K562 (cell line): ENCODE data around the gene SUOX. TPM values are rescaled to one million over a fixed set of nuclear protein-coding genes. Genes with fewer than 3 reads are reported as not detected.

Experiments
- ARID1B ChIP-seq: fragments of 450-650 bp; IDR thresholded peaks from 2 replicates; pipeline ENCODE4 v1.6.1; 2016; ENCODE audit warnings: antibody characterized with exemption, mild to moderate bottlenecking, inconsistent platforms
- BDP1 ChIP-seq: IDR thresholded peaks from 3 replicates; pipeline ENCODE4 v1.6.1; 2011; ENCODE audit not compliant: insufficient read length, insufficient read depth
- CTCF ChIP-seq, 3 experiments: IDR thresholded peaks in 2 of 3; conservative IDR thresholded peaks in 1 of 3; 2 replicates each; pipeline ENCODE4 v1.5.1; 2011 to 2012; ENCODE audit warnings: low read length in 3 of 3, mild to moderate bottlenecking in 3 of 3, control low read depth in 2 of 3, improper control_type of control experiment in 1 of 3, inconsistent platforms in 1 of 3, low read depth in 1 of 3, mixed read lengths in 1 of 3, moderate library complexity in 1 of 3; ENCODE audit not compliant: insufficient read depth in 2 of 3
- HNRNPK ChIP-seq: fragments of 200-400 bp; formaldehyde crosslinking; IDR thresholded peaks from one replicate; pipeline ENCODE4 v1.6.1; 2018; ENCODE audit warnings: mild to moderate bottlenecking, low read depth, low read length; ENCODE audit not compliant: poor library complexity, severe bottlenecking
- MED1 ChIP-seq: sonication (generic); formaldehyde crosslinking; IDR thresholded peaks from 2 replicates; pipeline ENCODE4 v1.8.1; 2023; ENCODE audit warnings: missing genetic modification reagents, borderline replicate concordance
- MXI1 ChIP-seq: IDR thresholded peaks from 2 replicates; pipeline ENCODE4 v1.6.1; 2011; ENCODE audit warnings: low read depth, mild to moderate bottlenecking, improper control_type of control experiment, low read length
- NUFIP1 ChIP-seq: fragments of 450-650 bp; IDR thresholded peaks from 2 replicates; pipeline ENCODE4 v1.6.1; 2018; ENCODE audit not compliant: partially characterized antibody
- PREB ChIP-seq: sonication (generic); formaldehyde crosslinking; IDR thresholded peaks from 2 replicates; pipeline ENCODE4 v1.8.1; 2023; ENCODE audit warnings: mild to moderate bottlenecking, missing genetic modification reagents
- RREB1 ChIP-seq: fragments of 250-450 bp; sonication (Bioruptor Pico); IDR thresholded peaks from 2 replicates; pipeline ENCODE4 v1.4.0; 2020
- SIN3B ChIP-seq: fragments of 450-650 bp; IDR thresholded peaks from 2 replicates; pipeline ENCODE4 v1.6.1; 2017; ENCODE audit warnings: low read depth, mild to moderate bottlenecking, moderate library complexity
- SMARCC2 ChIP-seq: fragments of 450-650 bp; IDR thresholded peaks from 2 replicates; pipeline ENCODE4 v1.6.1; 2017; ENCODE audit warnings: antibody characterized with exemption, moderate library complexity, mild to moderate bottlenecking, low read depth
- TBL1XR1 ChIP-seq, 2 experiments: IDR thresholded peaks; 2 replicates each; pipeline ENCODE4 v1.6.1; 2012; ENCODE audit warnings: improper control_type of control experiment in 2 of 2, low read length in 2 of 2, mild to moderate bottlenecking in 1 of 2
- ZBTB2 ChIP-seq: fragments of 450-650 bp; IDR thresholded peaks from 2 replicates; pipeline ENCODE4 v1.6.1; 2016; ENCODE audit warnings: antibody characterized with exemption
- ZNF444 ChIP-seq: fragments of 250-450 bp; sonication (Bioruptor Pico); IDR thresholded peaks from 2 replicates; pipeline ENCODE4 v1.4.0; 2020; ENCODE audit warnings: mild to moderate bottlenecking, moderate library complexity
- ZNF766 ChIP-seq: fragments of 200-800 bp; sonication (Bioruptor generic); conservative IDR thresholded peaks from 2 replicates; pipeline ENCODE4 v1.6.1; 2016; ENCODE audit warnings: missing genetic modification characterization, missing compliant biosample characterization
- polyA plus RNA-seq, 8 experiments: library from polyadenylated mRNA; depleted of rRNA in 4 of 8; stranded (reverse) in 5 of 8; unstranded in 3 of 8; fragments of >200 nt; fragmentation: Nextera tagmentation in 2 of 8; fragmentation: Illumina TruSeq in 1 of 8; extraction: Ambion mirVana in 2 of 8; extraction: Trizol in 1 of 8; gene quantifications; 2 replicates each; pipeline versions ENCODE4 v1.2.1 to v1.2.3, GENCODE V29; 2011 to 2014; ENCODE audit warnings: inconsistent platforms in 1 of 8, missing spikeins in 1 of 8
- total RNA-seq, 7 experiments: library from RNA; depleted of rRNA in 6 of 7; stranded (reverse); fragments of >200 nt in 6 of 7; fragmentation: Illumina TruSeq in 2 of 7; extraction: Trizol in 2 of 7; gene quantifications; 2 replicates each; pipeline versions ENCODE4 v1.2.1 to v1.2.3, GENCODE V29; 2011 to 2021; ENCODE audit warnings: low replicate concordance in 1 of 7

The SUOX gene
- total and polyA plus RNA-seq, 9 of the 15 experiments (the other 6 are each of a cell fraction or from before 2014, with no cell fraction given) = 9.2 to 39.7 (median 25.4) TPM

- TF ChIP-seq CTCF (IDR thresholded peaks at IDR 0.05 in 2 of 3, conservative IDR thresholded peaks at IDR 0.05 in 1 of 3; ENCODE audit: insufficient read depth in 2 of 3, low read depth in 1 of 3, low read length in 3 of 3) (peak in 1 of 3 experiments; percentile 5; a peak in 1 of 6 replicates), HNRNPK (no peak), NUFIP1 (no peak), MXI1 (no peak), SIN3B (no peak; the same call in 1 of the 2 replicates), PREB (CRISPR knock-in tag) (no peak), BDP1 (no peak), ZNF766 (CRISPR knock-in tag) (0 out of 2 replicates have a peak, but pooled peaks have one; percentile 13), RREB1 (CRISPR knock-in tag) (0 out of 2 replicates have a peak, but pooled peaks have one; percentile 72), ZNF444 (CRISPR knock-in tag) (no peak), MED1 (no peak), TBL1XR1 (IDR thresholded peaks at IDR 0.05; ENCODE audit: low read length in 2 of 2) (peak in 1 of 2 experiments; percentile 57; a peak in 1 of 4 replicates), ARID1B (no peak), SMARCC2 (no peak), ZBTB2 (no peak)
Measured at GRCh38 chr12:55973599-55974307, 23.3 kb upstream of the SUOX start, which contains the start of gene RAB5B (continued).
